GM10266 (cell line): ENCODE data around the gene ARAP1.

Experiments used
- DNase-seq: peaks from one replicate; pipeline ENCODE4 v3.0.0; 2012; ENCODE audit errors: extremely low spot score
- CTCF ChIP-seq: IDR thresholded peaks from 2 replicates; pipeline ENCODE4 v1.5.1; 2012; ENCODE audit warnings: mild to moderate bottlenecking, low read depth; ENCODE audit not compliant: control insufficient read depth, insufficient read depth; ENCODE audit errors: missing control alignments

Gene ARAP1

GRCh38 chr11:72732329-72732728 lies 19.9 kb downstream of the ARAP1 start:
- DNase-seq, result no peak
- TF ChIP-seq CTCF, result no peak

- TF ChIP-seq CTCF, result no peak
- DNase-seq, result no peak
Measured at GRCh38 chr11:72730737-72731136, 21.5 kb downstream of the ARAP1 start.

- DNase-seq, result no peak
- no peak for TF ChIP-seq CTCF
Measured at GRCh38 chr11:72730243-72730642, 22.0 kb downstream of the ARAP1 start.

GRCh38 chr11:72727521-72727920 lies 24.7 kb downstream of the ARAP1 start:
- DNase-seq, result no peak
- no peak for TF ChIP-seq CTCF

- no peak for TF ChIP-seq CTCF
- no peak for DNase-seq
Measured at GRCh38 chr11:72726266-72727220, 25.7 kb downstream of the ARAP1 start.

- TF ChIP-seq CTCF, result no peak
- DNase-seq, result no peak
Measured at GRCh38 chr11:72725724-72726028, 26.5 kb downstream of the ARAP1 start.
